Calu3 (cell line): ENCODE measurements around the gene ADNP. TPM values are rescaled to one million over a fixed set of nuclear protein-coding genes. Genes with fewer than 3 reads are reported as not detected.

Experiments
- BruUV-seq: library from RNA; stranded (reverse); fragments of 400-500 nt; replicated peaks from 2 replicates; lab custom pipeline; 2021; lab: Mats Ljungman, UMichigan
- CTCF ChIA-PET: fragments of 300-600 bp; sonication (Branson Sonifier 250); formaldehyde crosslinking; loops from one replicate; lab custom pipeline; 2022; ENCODE audit warnings: antibody characterized with exemption; lab: Charles Lee
- DNase-seq: peaks from one replicate; pipeline ENCODE4 v3.0.0; 2022
- H3K27ac Mint-ChIP-seq: one replicate; pipeline ENCODE4 v1.8.0; 2022; ENCODE audit warnings: mixed read lengths; ENCODE audit not compliant: unreplicated experiment
- H3K27me3 Mint-ChIP-seq: one replicate; pipeline ENCODE4 v1.8.0; 2022; ENCODE audit warnings: mixed read lengths; ENCODE audit not compliant: unreplicated experiment
- H3K36me3 Mint-ChIP-seq: one replicate; pipeline ENCODE4 v1.8.0; 2022; ENCODE audit warnings: mild to moderate bottlenecking, moderate library complexity, mixed read lengths; ENCODE audit not compliant: insufficient read depth, unreplicated experiment
- H3K4me1 Mint-ChIP-seq: one replicate; pipeline ENCODE4 v1.8.0; 2022; ENCODE audit warnings: mild to moderate bottlenecking, low read depth, mixed read lengths; ENCODE audit not compliant: unreplicated experiment
- H3K4me3 Mint-ChIP-seq: one replicate; pipeline ENCODE4 v1.8.0; 2022; ENCODE audit warnings: mild to moderate bottlenecking, low read depth, moderate library complexity, mixed read lengths; ENCODE audit not compliant: unreplicated experiment
- H3K9me3 Mint-ChIP-seq: one replicate; pipeline ENCODE4 v1.8.0; 2022; ENCODE audit warnings: low read depth, mixed read lengths; ENCODE audit not compliant: unreplicated experiment
- CTCF ChIP-seq: fragments of 200-600 bp; IDR thresholded peaks from one replicate; pipeline ENCODE4 v1.8.0; 2022; ENCODE audit warnings: antibody characterized with exemption; ENCODE audit not compliant: unreplicated experiment
- intact Hi-C: fragments of 100-400 bp; cut with micrococcal nuclease; formaldehyde crosslinking; loops from one replicate; pipeline ENCODE4 v1.10.0; 2022; ENCODE audit not compliant: unreplicated experiment
- total RNA-seq: library from RNA; stranded (reverse); gene quantifications from 2 replicates; pipeline ENCODE4 v1.2.3, GENCODE V29; 2022

Gene ADNP
- total RNA-seq, 1 experiment from 2014 or later = 103 TPM

GRCh38 chr20:50844430-50845100, 86.7 kb downstream of the ADNP start:
- H3K4me1 Mint-ChIP-seq = peaks cover 29% of the 10 kb centered on the region
- H3K27me3 Mint-ChIP-seq = no peaks in the 10 kb centered on the region
- peak overlapping the region; percentile 32 for H3K27ac Mint-ChIP-seq
- no peak for TF ChIP-seq CTCF
- CTCF ChIA-PET = interaction anchor here (0.6 kb wide), 1 partner anchor 28 kb away, joined by 3 read pairs; no protein-coding TSS in a partner anchor
- peak; percentile 91 for DNase-seq
- no TSS peak for BruUV-seq
- intact Hi-C loops = no loop called here
- H3K4me3 Mint-ChIP-seq = no peak overlapping the region
- no peaks in the 10 kb centered on the region for H3K9me3 Mint-ChIP-seq
- H3K36me3 Mint-ChIP-seq = no peaks in the 10 kb centered on the region

GRCh38 chr20:50843331-50844276, 87.6 kb downstream of the ADNP start:
- Mint-ChIP-seq H3K36me3 (no peaks in the 10 kb centered on the region), H3K27ac (no peak overlapping the region), H3K4me3 (no peak overlapping the region), H3K9me3 (no peaks in the 10 kb centered on the region), H3K4me1 (peaks cover 20% of the 10 kb centered on the region), H3K27me3 (no peaks in the 10 kb centered on the region)
- intact Hi-C loops = no loop called here
- BruUV-seq = no TSS peak
- CTCF ChIA-PET = no interaction called here
- TF ChIP-seq CTCF = no peak
- DNase-seq = no peak

- no TSS peak for BruUV-seq
- no peak overlapping the region for H3K27ac Mint-ChIP-seq
- H3K27me3 Mint-ChIP-seq = no peaks in the 10 kb centered on the region
- CTCF ChIA-PET = no interaction called here
- TF ChIP-seq CTCF = no peak
- intact Hi-C loops = no loop called here
- peaks cover 12% of the 10 kb centered on the region for H3K4me1 Mint-ChIP-seq
- DNase-seq = no peak
- no peak overlapping the region for H3K4me3 Mint-ChIP-seq
- H3K9me3 Mint-ChIP-seq = no peaks in the 10 kb centered on the region
- H3K36me3 Mint-ChIP-seq = no peaks in the 10 kb centered on the region
Measured at GRCh38 chr20:50842821-50843220, 88.4 kb downstream of the ADNP start.

Other genes starting within 250 kb of the ADNP start
- 2.8 and 4.0 TPM in 2 replicates for gene RIPOR3, start 239.9 kb downstream of the ADNP start, total RNA-seq
- 114 and 127 TPM in 2 replicates for gene PARD6B, start 199.9 kb downstream of the ADNP start, total RNA-seq
- gene BCAS4, start 136.4 kb downstream of the ADNP start, total RNA-seq = 11.3 and 13.5 TPM in 2 replicates
- 87.3 and 89.1 TPM in 2 replicates for gene DPM1, start 27.1 kb upstream of the ADNP start, total RNA-seq
- gene MOCS3, start 27.4 kb upstream of the ADNP start, total RNA-seq = 13.2 and 15.4 TPM in 2 replicates
- gene KCNG1, start 91.7 kb upstream of the ADNP start, total RNA-seq = 3.9 and 6.8 TPM in 2 replicates